GM21786 (cell line): ENCODE measurements around the gene EPHB3.
"Not testable (repeated sequence)": the region's sequence is repeated elsewhere in the genome, so short reads cannot be mapped to it uniquely, and the experiment has no call there.

Experiments
- ATAC-seq: cut with Tn5 transposase; IDR thresholded peaks from one replicate; pipeline ENCODE4 v1.9.1; 2021; ENCODE audit not compliant: unreplicated experiment

EPHB3 gene

DNA sequence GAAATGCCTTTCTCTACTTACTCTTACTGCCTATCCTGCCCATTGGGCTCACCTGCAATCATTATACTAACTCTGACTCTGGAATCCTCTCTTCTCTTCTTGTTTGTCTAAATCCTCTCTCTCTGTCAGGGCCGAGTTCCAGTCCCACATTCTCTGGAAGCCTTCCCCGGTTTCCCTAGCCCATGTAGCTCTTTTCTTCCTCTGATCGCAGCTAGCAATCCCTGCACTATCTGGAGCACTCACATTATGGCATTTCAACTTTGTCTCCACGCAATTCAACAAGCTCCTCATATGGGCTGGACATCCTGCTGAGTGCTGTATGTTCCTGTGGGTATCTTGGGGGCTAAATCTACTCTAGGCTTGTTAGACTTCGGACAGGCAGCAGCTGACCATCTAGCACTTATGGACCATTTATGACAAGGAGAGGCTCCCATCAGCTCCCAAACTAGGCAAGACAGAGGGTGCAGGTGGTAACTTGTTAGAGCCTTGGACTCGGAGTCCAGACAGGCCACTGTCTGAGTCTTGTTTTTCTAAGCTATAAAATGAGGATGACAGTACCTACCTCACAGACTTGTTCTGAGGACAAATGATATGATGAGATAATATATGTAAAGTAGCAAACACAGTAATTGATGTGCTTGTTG, 58.3 kb downstream of the EPHB3 start:
- no peak for ATAC-seq

GRCh38 chr3:184620475-184621119, 59.0 kb downstream of the EPHB3 start:
- no peak for ATAC-seq

DNA sequence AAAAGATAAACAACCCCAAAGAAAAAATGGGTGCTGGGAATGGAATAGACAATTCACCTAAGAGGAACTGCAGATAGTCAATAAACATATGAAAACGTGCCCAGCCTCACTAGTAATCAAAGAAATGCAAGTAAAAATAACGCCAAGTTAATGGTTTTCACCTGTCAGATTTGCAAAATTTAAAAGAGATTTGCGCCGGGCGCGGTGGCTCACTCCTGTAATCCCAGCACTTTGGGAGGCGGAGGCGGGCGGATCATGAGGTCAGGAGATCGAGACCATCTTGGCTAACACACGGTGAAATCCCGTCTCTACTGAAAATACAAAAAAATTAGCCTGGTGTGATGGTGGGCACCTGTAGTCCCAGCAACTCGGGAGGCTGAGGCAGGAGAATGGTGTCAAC, 60.6 kb downstream of the EPHB3 start:
- ATAC-seq: not testable (repeated sequence)

DNA sequence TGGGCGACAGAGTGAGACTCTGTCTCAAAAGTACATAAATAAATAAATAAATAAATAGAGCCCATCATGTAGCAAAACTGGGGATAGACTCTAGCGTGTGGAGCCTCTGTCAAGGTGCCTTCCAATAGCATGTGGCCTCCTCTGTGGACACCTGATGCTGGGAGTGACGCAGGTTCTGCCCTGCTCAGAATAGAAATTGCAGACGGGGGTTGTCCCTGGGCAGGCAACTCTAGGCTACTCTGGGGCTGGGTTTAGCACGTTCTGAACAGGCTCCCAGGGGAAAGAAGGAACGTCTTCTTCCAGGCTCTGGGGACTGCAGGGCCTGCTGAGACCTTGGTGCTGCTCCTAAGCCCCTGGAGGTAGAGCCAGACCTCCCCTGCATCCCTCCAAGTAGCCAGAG, 65.3 kb downstream of the EPHB3 start:
- ATAC-seq: no peak

- no peak for ATAC-seq
Observed at GRCh38 chr3:184629555-184630160, 68.1 kb downstream of the EPHB3 start.

DNA sequence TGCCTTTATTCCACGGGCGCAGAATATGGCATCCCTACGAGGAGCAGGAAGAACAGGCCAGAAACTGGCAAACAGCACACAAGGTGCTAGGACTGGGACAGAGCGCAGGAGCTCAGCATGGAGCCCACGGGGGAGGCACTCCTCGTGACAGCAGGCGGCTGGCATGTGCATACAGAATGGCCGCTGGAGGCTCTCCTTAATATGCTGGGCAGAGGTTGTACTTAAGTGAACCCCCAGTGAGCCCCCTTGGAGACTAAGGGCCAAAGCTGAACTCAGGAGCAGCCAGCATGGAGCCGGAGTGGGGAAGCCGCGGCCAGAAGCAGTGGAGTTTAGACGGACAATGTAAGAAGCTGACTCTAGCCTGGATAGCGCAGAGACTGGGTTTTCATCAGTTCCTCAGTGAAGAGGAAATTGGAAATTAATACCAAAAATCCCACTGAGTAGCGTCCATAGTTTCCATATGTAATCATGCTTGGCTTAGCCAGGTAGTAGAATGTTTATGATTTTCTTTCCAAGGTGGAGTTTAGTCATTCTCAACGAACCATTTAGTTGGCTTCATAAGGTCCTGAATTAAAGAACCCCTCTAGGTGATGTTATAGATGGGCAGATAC, 69.4 kb downstream of the EPHB3 start:
- ATAC-seq: no peak

GRCh38 chr3:184631472-184631861, 69.9 kb downstream of the EPHB3 start:
- ATAC-seq: no peak
